HTR-8/SVneo (cell line): ENCODE results near the gene NLRP3.
"Not testable (repeated sequence)": the region's sequence is repeated elsewhere in the genome, so short reads cannot be mapped to it uniquely, and the experiment has no call there.

Experiments
- DNase-seq: peaks from one replicate; pipeline ENCODE4 v3.0.0; 2011; ENCODE audit warnings: low spot score, mixed read lengths; ENCODE audit not compliant: insufficient read length
- FAIRE-seq: peaks from 2 replicates; lab custom pipeline; 2011; peaks lifted over from hg19 to GRCh38; lab: Jason Lieb, UNC

NLRP3 gene

DNA sequence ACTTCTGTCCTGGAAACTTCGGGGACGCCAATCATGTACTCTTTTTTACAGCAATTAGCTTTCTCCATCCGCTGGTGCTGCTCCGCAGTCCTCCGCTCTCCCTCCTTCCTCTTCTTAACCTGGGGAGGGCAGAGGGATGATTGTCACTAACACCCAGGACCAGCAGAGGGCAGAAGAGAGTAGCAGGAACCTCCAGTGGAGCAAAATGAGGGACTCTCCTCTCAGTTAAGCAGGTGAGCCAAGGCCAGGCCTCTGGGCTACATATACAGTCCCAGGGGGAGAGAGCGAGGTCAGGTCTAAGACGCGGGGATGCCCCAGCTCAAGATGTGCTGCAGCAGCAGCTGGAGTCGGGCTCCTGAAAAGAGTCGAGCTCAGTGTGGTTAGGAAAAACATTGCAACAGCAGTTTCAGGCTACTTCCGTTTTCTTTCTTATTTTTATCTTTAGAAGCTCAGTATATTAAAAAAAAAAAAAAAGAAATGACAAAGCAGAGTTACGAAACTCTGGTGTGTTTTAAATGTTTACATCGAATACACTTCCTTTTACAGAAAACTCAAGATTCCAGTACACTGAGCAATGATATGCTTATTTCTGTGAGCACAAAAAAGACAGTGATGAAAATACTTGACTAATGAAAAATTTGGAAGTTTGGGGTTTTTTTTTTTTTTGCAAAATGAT, 25.7 kb upstream of the NLRP3 start:
- FAIRE-seq: no peak
- peak; percentile 84 for DNase-seq

DNA sequence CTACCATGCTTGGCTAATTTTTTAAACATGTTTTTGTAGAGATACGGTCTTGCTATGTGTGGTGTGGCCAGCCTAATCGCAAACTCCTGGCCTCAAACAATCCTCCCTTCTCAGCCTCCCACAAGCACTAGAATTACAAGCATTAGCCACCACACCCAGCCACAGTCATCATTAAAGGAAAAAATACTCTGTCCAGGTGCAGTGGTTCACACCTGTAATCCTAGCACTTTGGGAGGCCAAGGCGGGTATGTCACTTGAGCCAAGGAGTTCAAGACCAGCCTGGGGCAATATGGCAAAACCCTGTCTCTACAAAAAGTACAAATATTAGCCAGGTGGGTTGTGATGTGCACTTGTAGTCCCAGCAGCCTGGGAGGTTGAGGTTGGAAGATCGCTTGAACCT, 25.0 kb upstream of the NLRP3 start:
- FAIRE-seq (no peak), DNase-seq (no peak)

GRCh38 chr1:247392088-247392487, 23.9 kb upstream of the NLRP3 start:
- DNase-seq (no peak), FAIRE-seq (no peak)

- FAIRE-seq, DNase-seq: not testable (repeated sequence)
Measured at GRCh38 chr1:247395075-247395474, 20.9 kb upstream of the NLRP3 start.

DNA sequence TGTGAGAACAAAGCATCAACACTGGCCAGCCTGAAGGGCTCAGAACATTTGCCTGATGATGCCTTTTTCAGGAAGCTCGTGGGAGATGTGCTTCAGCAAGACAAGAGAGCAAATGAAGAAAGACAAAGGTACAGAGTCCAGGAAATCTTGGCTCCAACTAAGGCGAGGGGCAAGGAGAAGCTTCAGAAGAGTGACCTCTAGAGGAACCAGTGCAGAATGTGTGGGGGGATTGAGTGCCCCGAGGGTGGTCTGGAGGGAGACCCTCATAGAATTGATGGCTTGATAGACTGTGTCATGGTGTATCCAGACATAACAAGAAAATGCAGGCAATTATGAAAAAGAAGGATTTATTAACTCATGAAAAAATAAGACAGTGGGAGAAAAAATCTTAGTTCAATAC, 15.3 kb upstream of the NLRP3 start:
- DNase-seq (no peak), FAIRE-seq (no peak)

GRCh38 chr1:247401310-247402119, 14.5 kb upstream of the NLRP3 start:
- FAIRE-seq: no peak

DNA sequence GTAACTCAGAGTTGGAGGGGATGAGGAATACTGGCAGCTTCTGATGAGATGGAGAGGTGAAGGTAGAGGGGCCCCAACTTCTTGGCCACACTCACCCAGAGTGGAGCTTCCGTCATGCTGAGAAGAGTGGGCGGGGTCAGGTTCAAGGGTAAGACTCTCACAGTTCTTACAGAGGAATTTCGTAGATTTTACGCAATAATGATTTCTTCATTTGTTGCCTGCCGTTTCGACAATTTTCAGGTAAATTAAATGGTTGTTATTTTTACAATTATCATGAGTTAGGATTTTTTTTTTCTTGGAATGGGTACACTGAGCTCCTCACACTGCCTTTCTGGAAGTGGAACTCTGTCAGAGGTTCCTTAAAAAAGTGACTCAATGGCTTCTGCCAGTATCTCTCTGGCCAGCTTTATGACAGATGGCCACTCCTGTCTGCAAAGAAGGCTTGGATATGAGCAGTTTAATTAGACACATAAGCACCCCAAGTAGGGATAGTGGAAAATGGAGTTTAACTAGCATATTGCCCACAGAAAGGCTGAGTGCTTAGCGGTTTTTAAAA, 13.8 kb upstream of the NLRP3 start:
- FAIRE-seq: no peak
- DNase-seq: no peak

More at GRCh38 chr1:247401310-247402119, 14.5 kb upstream of the NLRP3 start:
- DNase-seq: no peak

DNA sequence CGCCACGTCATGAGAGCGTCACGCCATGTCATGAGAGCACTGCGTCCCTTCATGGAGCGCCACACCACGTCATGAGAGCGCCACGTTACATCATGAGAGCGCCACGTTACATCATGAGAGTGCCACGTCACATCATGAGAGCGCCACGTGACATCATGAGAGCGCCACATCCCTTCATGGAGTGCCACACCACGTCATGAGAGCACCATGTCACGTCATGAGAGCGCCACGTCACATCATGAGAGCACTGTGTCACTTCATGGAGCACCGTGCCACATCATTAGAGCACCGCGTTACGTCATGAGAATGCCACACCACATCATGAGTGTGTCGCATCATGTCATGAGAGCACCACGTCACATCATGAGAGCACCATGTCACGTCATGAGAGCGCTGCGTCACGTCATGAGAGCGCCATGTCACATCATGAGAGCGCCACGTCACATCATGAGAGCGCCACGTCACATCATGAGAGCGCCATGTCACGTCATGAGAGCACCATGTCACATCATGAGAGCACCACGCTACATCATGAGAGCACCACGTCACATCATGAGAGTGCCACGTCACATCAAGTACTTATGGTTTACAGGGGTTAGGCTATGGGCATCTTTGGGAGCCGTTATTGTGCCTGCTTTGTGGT, 9.8 kb upstream of the NLRP3 start:
- DNase-seq (no peak), FAIRE-seq (peak; percentile 90)

- FAIRE-seq (no peak), DNase-seq (no peak)
Measured at GRCh38 chr1:247407180-247407616, 8.8 kb upstream of the NLRP3 start.

- DNase-seq: no peak
- no peak for FAIRE-seq
Measured at GRCh38 chr1:247408100-247408499, 7.9 kb upstream of the NLRP3 start.

DNA sequence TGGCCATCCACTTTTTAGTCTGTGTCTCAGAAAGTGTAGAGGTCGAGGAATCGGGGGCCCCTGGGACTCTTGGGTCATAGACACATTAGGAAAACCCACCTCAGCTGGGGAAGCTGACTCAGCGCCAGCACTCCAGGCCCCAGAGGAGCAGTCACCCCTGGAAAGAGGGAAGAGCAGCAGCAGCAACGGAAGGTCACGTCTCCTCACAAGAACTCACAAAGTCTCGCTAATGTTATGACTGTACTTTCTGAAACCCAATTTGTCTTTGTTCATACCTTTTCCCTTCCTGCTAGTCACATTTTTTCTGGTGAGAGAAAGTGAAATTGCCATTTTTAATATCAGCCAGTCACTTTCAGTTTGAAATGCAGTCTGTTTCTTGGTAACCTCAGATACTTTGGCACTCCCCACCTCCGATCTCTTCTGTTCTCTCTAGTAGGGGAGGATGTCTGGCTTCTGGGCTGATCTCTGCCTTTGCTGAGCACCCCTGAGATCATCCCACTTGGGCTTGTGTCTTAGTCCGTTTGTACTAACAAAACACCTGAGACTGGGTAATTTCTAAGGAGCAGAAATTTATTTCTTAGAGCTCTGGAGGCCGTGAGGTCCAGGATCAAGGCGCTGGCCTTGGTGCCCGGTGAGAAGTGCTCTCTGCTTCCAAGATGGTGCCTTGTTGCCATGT, 6.0 kb upstream of the NLRP3 start:
- DNase-seq (no peak), FAIRE-seq (no peak)

DNA sequence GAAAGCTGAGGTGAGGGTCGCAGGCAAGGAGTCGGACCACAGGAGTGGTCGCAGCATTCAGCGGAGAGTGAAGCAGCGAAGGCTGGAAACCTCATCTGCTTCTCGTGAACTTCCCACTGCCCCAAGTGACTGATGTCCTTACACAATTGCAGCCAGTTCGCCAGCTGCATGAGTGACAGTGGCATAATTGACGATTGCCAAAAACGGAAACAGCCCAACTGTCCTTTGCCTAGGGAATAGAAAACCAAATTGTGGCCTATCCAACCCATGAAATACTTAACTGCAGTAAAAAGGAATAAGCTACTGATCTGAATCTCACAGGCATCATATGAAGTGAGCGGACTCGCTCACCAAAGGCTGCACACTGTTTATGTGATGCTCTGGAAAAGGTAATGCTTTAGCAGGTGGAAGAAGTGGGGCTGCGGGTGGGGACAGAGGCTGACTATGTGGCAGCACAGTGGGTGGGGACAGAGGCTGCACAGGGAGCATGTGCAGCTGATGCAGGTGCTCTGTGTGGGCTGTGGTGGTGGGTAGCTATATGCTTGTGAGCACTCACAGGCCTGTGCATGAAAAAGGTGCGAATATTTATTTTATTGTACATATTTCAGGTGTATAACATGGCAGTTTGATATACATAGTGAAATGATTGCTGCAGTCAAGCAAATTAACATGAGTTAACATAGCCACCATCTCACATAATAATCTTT, 4.2 kb upstream of the NLRP3 start:
- no peak for FAIRE-seq
- no peak for DNase-seq

DNA sequence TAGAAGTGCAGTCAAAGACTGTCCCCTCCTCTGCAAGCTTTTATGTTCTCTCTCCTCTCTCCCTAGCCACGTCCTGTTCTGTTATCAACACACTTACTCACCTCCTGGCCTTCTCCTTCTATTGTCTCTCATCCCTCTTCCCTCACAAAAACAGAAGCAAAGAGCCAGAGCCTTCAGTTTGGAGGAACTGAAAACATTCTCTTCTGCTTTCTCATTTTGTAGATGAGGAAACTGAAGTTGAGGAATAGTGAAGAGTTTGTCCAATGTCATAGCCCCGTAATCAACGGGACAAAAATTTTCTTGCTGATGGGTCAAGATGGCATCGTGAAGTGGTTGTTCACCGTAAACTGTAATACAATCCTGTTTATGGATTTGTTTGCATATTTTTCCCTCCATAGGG, 1.9 kb downstream of the NLRP3 start:
- no peak for FAIRE-seq
- no peak for DNase-seq

- DNase-seq (no peak), FAIRE-seq (no peak)
Measured at GRCh38 chr1:247419336-247419735, 3.4 kb downstream of the NLRP3 start.

- FAIRE-seq (no peak), DNase-seq (no peak)
Measured at GRCh38 chr1:247421074-247421473, 5.1 kb downstream of the NLRP3 start.

DNA sequence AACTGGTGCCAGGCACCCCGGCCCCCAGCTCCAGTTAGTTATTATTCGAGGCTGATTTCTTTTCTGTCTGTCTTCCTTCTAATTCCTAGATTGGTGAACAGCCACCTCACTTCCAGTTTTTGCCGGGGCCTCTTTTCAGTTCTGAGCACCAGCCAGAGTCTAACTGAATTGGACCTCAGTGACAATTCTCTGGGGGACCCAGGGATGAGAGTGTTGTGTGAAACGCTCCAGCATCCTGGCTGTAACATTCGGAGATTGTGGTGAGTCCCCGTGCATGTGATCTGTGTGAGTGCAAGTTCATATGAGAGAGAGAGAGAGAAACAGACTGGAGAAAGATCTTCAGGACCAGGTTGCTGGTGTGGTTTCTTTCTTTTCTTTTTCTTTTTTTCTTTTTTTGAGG, 13.5 kb downstream of the NLRP3 start:
- no peak for FAIRE-seq
- no peak for DNase-seq

- FAIRE-seq: no peak
- no peak for DNase-seq
Measured at GRCh38 chr1:247430434-247430833, 14.5 kb downstream of the NLRP3 start.

GRCh38 chr1:247431643-247432042, 15.7 kb downstream of the NLRP3 start:
- FAIRE-seq (no peak), DNase-seq (no peak)

DNA sequence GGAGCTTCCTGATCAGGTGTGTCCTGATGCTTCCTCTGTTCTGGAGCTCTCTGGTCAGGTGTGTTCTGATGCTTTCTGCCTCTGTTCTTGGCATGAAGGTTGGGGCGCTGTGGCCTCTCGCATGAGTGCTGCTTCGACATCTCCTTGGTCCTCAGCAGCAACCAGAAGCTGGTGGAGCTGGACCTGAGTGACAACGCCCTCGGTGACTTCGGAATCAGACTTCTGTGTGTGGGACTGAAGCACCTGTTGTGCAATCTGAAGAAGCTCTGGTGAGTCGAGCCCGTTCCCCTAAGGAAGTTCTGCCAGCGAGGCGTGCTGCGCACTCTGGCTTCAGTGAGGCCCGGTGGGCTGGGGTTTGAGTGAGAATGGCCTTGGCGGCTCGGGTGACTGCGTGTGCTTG, 18.0 kb downstream of the NLRP3 start:
- no peak for FAIRE-seq
- no peak for DNase-seq
